Cerebellar cortex (tissue), 1 donor: ENCODE data around the gene TOP3A.

Experiments used
- DNase-seq: peaks from one replicate; pipeline ENCODE4 v3.0.0-alpha.2; 2015; ENCODE audit warnings: low spot score

Gene TOP3A

GRCh38 chr17:18277076-18277475 is 37.7 kb downstream of the TOP3A start:
- DNase-seq: no peak

- no peak for DNase-seq
These were observed 44.5 kb downstream of the TOP3A start for GRCh38 chr17:18270046-18270931.

GRCh38 chr17:18267927-18268711 is 46.7 kb downstream of the TOP3A start:
- DNase-seq: no peak

GRCh38 chr17:18267366-18267765 is 47.4 kb downstream of the TOP3A start:
- no peak for DNase-seq

GRCh38 chr17:18263885-18264682 is 50.7 kb downstream of the TOP3A start:
- DNase-seq: no peak

- no peak for DNase-seq
These were observed 52.2 kb downstream of the TOP3A start for GRCh38 chr17:18262641-18263040.

GRCh38 chr17:18262111-18262510 is 52.7 kb downstream of the TOP3A start:
- DNase-seq: no peak

- DNase-seq: no peak
These were observed 53.1 kb downstream of the TOP3A start for GRCh38 chr17:18261659-18262058.

GRCh38 chr17:18261146-18261515 is 53.7 kb downstream of the TOP3A start:
- DNase-seq: peak; percentile 28

- peak; percentile 97 for DNase-seq
These were observed 54.3 kb downstream of the TOP3A start, which contains the start of gene MIEF2 for GRCh38 chr17:18260332-18261145. Gene MIEF2, plus strand, starts transcription at chr17:18260662. Its CDS starts 2,059 bp downstream, at chr17:18262721.

GRCh38 chr17:18259621-18260331 is 55.0 kb downstream of the TOP3A start:
- DNase-seq: peak; percentile 32

GRCh38 chr17:18258356-18259038 is 56.3 kb downstream of the TOP3A start, which contains the start of gene FLII:
Gene FLII, minus strand, starts transcription at chr17:18258738. Its CDS starts 48 bp downstream, at chr17:18258690.
- peak; percentile 52 for DNase-seq

- peak; percentile 66 for DNase-seq
These were observed 56.8 kb downstream of the TOP3A start for GRCh38 chr17:18257982-18258355.

- no peak for DNase-seq
These were observed 57.4 kb downstream of the TOP3A start for GRCh38 chr17:18257268-18257981.

GRCh38 chr17:18256776-18257175 is 58.0 kb downstream of the TOP3A start:
- DNase-seq: no peak

GRCh38 chr17:18256351-18256750 is 58.4 kb downstream of the TOP3A start:
- no peak for DNase-seq

GRCh38 chr17:18254888-18255649 is 59.7 kb downstream of the TOP3A start:
- no peak for DNase-seq
